ENCODE measurements around the gene KATNIP.

The KATNIP gene

DNA sequence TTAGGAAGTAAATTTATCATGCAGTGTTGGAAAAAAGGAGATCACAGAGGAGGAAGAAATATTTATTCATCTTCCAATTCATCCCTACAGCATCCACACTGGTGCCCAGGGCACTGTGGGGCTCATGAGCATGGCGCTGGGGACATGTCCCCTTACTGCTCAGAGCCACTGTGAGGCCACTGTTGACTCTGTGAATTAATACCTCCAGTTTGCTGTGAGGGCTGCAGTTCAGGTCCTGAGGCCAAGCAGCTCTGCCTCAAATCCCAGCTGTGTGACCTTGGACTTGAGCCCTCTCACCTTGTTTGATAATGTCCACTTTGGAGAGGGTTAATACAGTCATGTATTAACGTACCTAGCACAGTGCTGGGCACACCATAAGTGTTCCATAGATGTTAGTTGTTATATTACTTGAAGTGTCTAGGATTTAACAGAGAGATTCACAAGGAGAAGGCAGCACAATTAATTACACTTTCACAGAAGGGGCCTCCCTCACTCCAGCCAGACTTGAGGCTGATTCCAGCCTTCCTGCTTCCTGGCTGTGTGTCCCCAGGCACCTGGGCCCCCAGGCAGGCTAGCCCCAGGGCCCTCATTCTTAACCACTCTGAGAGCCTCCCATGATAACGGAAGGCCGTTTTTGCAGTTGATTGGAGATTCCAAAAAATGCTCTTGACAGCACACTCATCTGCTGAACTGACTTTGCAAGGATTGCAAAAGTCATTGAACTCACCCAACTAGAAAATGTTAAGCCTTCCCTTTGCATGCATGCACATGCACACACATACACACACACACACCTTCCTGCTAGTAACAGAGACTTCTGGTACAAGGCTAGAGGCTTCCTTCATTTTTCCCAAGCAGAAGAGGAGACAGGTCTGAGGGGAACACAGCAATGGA, 29.4 kb downstream of the KATNIP start:
- no peak overlapping the region for H3K9ac ChIP-seq
- no peak overlapping the region for H3K4me2 ChIP-seq
- no peaks in the 10 kb centered on the region for H3K27me3 ChIP-seq (ENCODE audit: insufficient read depth, low read depth)
- no peaks in the 10 kb centered on the region for H3K79me2 ChIP-seq (ENCODE audit: insufficient read depth, low read depth)
- H3K4me3 ChIP-seq (IDR thresholded peaks at IDR 0.05; ENCODE audit: insufficient read depth, low read depth, low read length) = no peak overlapping the region
- TF ChIP-seq, protein P1, sequence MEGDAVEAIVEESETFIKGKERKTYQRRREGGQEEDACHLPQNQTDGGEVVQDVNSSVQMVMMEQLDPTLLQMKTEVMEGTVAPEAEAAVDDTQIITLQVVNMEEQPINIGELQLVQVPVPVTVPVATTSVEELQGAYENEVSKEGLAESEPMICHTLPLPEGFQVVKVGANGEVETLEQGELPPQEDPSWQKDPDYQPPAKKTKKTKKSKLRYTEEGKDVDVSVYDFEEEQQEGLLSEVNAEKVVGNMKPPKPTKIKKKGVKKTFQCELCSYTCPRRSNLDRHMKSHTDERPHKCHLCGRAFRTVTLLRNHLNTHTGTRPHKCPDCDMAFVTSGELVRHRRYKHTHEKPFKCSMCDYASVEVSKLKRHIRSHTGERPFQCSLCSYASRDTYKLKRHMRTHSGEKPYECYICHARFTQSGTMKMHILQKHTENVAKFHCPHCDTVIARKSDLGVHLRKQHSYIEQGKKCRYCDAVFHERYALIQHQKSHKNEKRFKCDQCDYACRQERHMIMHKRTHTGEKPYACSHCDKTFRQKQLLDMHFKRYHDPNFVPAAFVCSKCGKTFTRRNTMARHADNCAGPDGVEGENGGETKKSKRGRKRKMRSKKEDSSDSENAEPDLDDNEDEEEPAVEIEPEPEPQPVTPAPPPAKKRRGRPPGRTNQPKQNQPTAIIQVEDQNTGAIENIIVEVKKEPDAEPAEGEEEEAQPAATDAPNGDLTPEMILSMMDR (conservative IDR thresholded peaks at IDR 0.05; ENCODE audit: low read depth, low read length) = no peak
- no peaks in the 10 kb centered on the region; the same call in 1 of the 2 replicates for H3K36me3 ChIP-seq (ENCODE audit: insufficient read depth)
- H2AFZ ChIP-seq (ENCODE audit: low read depth) = no peak overlapping the region
- no peaks in the 10 kb centered on the region for H4K20me1 ChIP-seq (ENCODE audit: insufficient read depth)
- H3K4me1 ChIP-seq (ENCODE audit: low read depth, poor library complexity, severe bottlenecking) = no peaks in the 10 kb centered on the region
- no peak overlapping the region for H3K27ac ChIP-seq

DNA sequence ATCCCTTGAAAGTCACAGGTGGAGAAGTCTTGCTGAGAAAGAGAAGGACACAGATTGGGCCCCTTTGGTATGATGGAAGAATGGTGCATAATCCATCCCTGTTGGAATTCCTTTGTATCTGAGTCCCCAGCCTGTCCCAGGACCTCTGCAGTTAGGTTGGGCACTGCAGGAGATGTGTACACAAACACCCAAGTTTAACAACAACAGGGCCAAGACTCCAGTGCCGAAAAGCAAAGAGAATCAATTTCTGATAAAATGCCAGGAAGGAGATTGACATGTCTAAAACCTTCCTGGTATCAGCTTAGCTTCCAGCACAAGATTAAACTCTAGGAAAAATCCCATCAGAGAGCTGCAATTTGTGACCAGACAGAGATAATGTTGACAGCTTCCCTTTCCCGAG, 32.9 kb downstream of the KATNIP start:
- no peak overlapping the region for H3K4me2 ChIP-seq
- TF ChIP-seq, protein P1 (conservative IDR thresholded peaks at IDR 0.05; ENCODE audit: low read depth, low read length) = no peak

DNA sequence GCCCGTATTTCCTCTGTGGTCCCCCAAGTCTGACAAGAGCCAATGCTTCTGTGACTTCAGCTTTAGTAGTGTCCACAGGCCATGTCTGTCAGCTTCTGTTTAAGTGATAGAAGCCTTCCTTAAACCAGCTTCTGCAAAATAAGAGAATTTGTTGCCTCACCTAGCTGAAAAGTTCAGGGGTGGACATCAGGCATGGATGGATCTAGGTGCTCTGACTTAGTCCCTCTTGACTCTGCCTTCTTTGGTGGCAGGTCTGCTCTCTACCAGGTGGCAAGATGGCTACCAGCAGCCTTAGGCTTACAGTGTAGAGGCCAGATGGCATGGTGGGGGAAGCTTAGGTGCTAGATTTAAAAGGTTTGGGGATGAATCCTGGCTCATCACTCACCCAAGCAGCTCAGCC, 33.7 kb downstream of the KATNIP start:
- TF ChIP-seq, protein P1 (conservative IDR thresholded peaks at IDR 0.05; ENCODE audit: low read depth, low read length) = no peak
- no peak overlapping the region for H3K4me3 ChIP-seq (IDR thresholded peaks at IDR 0.05; ENCODE audit: insufficient read depth, low read depth, low read length)
- H3K79me2 ChIP-seq (ENCODE audit: insufficient read depth, low read depth) = no peaks in the 10 kb centered on the region
- H3K9ac ChIP-seq = no peak overlapping the region
- no peak overlapping the region for H3K4me2 ChIP-seq
- no peaks in the 10 kb centered on the region for H3K27me3 ChIP-seq (ENCODE audit: insufficient read depth, low read depth)
- no peaks in the 10 kb centered on the region for H3K4me1 ChIP-seq (ENCODE audit: low read depth, poor library complexity, severe bottlenecking)
- H3K27ac ChIP-seq = no peak overlapping the region
- no peaks in the 10 kb centered on the region for H4K20me1 ChIP-seq (ENCODE audit: insufficient read depth)
- H2AFZ ChIP-seq (ENCODE audit: low read depth) = no peak overlapping the region
- H3K36me3 ChIP-seq (ENCODE audit: insufficient read depth) = no peaks in the 10 kb centered on the region; the same call in 1 of the 2 replicates

More for the DNA sequence above, 32.9 kb downstream of the KATNIP start:
- no peak overlapping the region for H3K9ac ChIP-seq
- H3K27ac ChIP-seq = no peak overlapping the region
- no peak overlapping the region for H2AFZ ChIP-seq (ENCODE audit: low read depth)
- no peaks in the 10 kb centered on the region for H3K79me2 ChIP-seq (ENCODE audit: insufficient read depth, low read depth)
- no peaks in the 10 kb centered on the region for H3K27me3 ChIP-seq (ENCODE audit: insufficient read depth, low read depth)
- H3K36me3 ChIP-seq (ENCODE audit: insufficient read depth) = no peaks in the 10 kb centered on the region; the same call in 1 of the 2 replicates
- no peaks in the 10 kb centered on the region for H3K4me1 ChIP-seq (ENCODE audit: low read depth, poor library complexity, severe bottlenecking)
- H3K4me3 ChIP-seq (IDR thresholded peaks at IDR 0.05; ENCODE audit: insufficient read depth, low read depth, low read length) = no peak overlapping the region
- no peaks in the 10 kb centered on the region for H4K20me1 ChIP-seq (ENCODE audit: insufficient read depth)

DNA sequence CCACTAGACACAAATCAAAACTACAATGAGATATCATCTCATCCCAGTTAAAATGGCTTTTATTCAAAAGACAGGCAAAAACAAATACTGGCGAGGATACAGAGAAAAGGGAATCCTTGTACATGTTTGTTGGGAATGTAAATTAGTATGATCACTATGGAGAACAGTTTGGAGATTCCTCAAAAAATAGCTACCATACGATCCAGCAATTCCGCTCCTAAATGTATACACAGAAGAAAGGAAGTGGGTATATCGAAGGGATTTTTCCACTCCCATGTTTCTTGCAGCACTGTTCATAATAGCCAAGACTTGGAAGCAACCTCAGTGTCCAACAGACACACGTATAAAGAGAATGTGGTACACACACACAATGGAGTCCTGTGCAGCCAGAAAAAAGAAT, 35.3 kb downstream of the KATNIP start:
- H3K4me2 ChIP-seq = no peak overlapping the region
- no peaks in the 10 kb centered on the region; the same call in 1 of the 2 replicates for H3K36me3 ChIP-seq (ENCODE audit: insufficient read depth)
- no peaks in the 10 kb centered on the region for H4K20me1 ChIP-seq (ENCODE audit: insufficient read depth)
- no peaks in the 10 kb centered on the region for H3K27me3 ChIP-seq (ENCODE audit: insufficient read depth, low read depth)
- no peak overlapping the region for H3K9ac ChIP-seq
- TF ChIP-seq, protein P1 (conservative IDR thresholded peaks at IDR 0.05; ENCODE audit: low read depth, low read length) = no peak
- H3K79me2 ChIP-seq (ENCODE audit: insufficient read depth, low read depth) = no peaks in the 10 kb centered on the region
- no peak overlapping the region for H3K27ac ChIP-seq
- H2AFZ ChIP-seq (ENCODE audit: low read depth) = no peak overlapping the region
- no peak overlapping the region for H3K4me3 ChIP-seq (IDR thresholded peaks at IDR 0.05; ENCODE audit: insufficient read depth, low read depth, low read length)
- no peaks in the 10 kb centered on the region for H3K4me1 ChIP-seq (ENCODE audit: low read depth, poor library complexity, severe bottlenecking)

Data from KMS-11 (cell line).